HS-5 (cell line): ENCODE data around the gene RADIL.

ENCODE experiments used
- DNase-seq: peaks from one replicate; pipeline ENCODE4 v3.0.0-alpha.2; 2012; ENCODE audit warnings: low read depth

RADIL gene

GRCh38 chr7:4775250-4775847 is 108.2 kb downstream of the RADIL start, which contains the start of gene AP5Z1:
AP5Z1 (plus strand) TSS chr7:4775623; CDS start chr7:4775716, 93 bp downstream.
- DNase-seq, result peak; percentile 87

- DNase-seq, result no peak
These were observed 108.8 kb downstream of the RADIL start for GRCh38 chr7:4774658-4775249.

DNA sequence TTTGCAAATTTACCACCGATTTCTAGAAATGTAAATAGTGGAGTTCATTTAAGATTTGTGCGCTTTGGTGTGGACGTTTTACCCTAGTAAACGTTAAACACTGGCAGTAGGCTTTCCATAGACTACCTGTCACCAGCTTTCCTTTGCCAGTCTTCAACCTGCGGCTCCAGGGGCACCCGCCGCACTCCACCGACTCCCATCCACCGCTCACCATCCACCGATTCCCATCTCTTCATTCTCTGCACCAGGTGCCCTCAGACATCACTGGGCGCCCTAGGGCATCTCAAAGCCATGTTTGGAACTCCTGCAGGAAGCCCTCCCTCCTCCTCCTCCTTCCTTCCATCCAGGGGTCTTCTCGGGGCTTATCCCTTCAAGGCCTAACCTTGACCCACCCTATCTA is 109.5 kb downstream of the RADIL start:
- no peak for DNase-seq

DNA sequence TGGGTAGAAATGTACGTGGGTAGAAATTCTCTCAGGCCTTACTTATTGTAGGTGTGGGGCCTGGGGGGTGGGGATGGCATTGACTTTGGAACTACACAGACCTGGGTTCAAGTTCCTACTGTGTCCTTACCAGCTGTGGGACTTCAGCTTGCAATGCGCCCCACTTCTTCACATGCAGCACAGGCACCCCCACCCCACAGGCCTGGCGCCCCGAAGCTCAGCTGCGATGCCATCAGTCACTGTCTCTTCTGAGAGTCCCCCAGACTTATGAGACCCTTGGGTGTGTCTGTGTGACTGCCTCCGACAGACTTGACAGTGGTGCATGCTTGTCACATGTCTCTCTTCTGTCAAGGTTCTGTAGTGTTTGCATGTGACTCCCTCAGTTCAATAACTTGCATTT is 111.2 kb downstream of the RADIL start:
- DNase-seq, result no peak

DNA sequence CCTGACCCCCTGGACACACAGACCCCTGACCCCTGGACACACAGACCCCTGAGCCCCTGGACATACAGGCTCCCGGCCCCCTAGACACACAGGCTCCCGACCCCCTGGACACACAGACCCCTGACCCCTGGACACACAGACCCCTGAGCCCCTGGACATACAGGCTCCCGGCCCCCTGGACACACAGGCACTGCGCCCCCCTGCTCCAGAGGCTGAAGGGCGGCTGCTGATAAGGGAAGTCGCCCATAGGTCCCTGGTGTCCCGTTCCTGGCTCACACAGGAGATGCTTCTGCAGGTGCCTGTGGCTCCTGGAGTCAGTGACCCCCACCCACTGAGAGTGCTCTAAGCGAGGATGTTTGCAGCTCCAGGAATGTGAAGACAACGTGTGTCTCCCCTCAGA is 111.8 kb downstream of the RADIL start:
- DNase-seq, result no peak

GRCh38 chr7:4770886-4771285 is 112.6 kb downstream of the RADIL start:
- DNase-seq, result no peak

GRCh38 chr7:4769761-4770160 is 113.8 kb downstream of the RADIL start:
- DNase-seq, result no peak

DNA sequence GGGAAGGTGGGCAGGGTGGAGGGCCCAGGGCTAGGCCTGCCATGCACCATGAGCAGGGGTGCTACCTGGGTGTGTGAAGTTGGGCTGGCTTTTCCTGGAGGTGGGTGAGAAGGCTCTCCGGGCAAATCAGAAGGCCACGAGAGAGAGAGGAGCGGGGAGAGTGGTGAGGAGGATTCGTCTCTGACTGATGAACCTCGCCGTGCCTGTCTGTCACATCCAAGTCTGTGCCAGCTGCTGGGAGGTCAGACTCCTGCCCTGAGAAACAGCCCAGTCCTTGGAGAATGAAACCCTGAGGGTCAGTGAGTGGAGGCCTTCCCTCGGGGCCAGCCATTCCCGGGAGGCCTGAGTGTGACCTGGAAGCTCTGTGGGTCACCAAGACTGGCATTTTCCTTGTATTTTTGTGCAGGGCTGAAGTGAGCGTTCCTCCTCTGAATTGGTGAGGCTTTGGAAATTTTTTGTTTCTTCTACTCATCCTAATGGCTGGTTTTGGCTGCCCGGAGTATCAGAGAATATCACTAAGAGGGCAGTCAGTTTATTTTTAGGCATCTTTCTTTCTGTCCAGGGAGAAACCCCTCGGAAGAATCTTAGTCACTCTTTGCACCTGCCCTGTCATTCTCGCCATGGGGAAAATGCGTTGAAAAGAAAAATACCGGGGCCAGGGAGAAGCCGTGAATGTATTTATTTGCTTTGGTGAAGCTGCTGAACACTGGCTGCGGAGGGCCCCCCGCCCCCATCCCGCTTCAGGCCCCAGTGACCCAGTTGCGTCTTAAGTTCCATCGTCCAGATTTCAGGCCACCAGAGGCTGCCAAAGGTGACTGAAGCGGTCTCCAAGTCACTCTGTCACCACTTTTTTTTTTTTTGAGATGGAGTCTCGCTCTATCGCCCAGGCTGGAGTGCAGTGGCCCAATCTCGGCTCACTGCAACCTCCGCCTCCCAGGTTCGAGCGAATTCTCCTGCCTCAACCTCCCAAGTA is 114.6 kb downstream of the RADIL start:
- DNase-seq, result no peak

DNA sequence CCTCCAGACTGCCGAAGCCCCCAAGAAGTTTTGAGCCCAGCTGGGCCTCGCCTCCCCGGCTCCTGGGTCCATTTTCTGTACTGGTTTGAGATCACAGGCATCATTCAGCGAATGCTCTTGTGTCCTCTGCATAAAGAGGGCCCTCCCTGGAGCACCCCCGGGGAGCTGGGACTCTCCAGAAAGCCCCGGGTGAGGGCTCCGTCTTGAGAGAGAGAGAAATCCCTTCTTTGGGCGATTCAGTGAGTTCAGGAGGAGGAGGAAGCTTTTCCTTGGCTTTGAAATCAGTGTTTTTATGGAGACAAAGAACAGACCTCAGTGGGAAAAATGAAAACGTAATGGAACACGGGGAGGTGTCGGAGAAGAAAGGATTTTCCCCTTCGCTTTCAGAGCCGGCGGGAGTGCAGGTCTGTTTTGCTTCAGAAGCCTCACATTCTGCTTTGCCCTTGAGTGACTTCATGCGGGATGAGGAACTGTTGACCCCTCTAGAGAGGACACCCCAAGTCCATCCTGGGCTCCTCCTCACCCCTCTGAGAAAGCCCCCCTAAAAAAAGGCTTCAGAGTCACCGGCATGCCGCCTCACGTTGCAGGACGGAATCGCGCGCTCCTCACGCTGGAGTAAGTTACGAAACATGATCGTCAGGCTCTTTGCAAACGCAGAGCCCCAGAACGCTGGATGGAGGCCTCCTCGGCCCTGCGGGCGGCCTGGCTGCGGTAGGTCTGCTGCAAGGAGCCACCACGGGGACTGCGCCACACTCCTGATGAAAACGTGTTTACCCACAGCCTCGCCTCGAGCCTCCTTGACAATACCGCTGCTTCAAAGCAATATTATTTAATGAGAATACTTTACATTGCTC is 116.6 kb downstream of the RADIL start:
- DNase-seq, result no peak

DNA sequence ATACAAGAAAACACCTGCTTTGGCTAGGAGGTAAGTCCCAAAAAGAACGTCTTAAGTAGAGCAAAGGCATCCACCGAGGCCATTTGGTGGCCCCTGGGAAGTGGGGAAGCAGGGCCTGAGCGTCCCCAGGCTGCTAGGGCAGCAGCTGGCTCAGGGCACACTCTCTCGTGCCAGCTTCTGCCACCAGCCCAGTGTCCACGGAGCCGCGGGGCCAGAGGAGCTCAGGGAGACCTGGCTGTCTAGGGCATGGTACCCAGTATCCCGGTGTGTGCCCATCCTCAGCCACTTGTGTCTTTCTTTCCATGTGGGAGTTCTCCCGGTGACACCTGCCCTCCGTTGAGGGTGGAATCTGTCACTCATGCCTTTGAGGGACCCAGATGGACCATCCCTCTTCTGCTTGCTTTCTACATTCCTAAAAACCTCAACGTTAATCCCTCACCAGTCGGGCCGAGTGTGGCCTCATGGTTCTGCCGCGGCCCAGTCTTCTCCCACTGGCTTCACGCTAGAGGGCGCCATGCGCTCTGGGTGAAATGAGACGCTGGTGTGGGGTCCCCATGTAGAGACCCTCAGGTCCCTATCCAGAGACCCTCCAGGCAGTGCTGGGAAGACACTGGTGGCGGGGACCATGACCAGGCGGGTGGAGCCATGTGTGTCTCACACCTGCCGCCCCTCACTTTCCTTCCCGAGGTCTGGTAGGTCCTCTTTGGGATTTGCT is 117.6 kb downstream of the RADIL start:
- no peak for DNase-seq

DNA sequence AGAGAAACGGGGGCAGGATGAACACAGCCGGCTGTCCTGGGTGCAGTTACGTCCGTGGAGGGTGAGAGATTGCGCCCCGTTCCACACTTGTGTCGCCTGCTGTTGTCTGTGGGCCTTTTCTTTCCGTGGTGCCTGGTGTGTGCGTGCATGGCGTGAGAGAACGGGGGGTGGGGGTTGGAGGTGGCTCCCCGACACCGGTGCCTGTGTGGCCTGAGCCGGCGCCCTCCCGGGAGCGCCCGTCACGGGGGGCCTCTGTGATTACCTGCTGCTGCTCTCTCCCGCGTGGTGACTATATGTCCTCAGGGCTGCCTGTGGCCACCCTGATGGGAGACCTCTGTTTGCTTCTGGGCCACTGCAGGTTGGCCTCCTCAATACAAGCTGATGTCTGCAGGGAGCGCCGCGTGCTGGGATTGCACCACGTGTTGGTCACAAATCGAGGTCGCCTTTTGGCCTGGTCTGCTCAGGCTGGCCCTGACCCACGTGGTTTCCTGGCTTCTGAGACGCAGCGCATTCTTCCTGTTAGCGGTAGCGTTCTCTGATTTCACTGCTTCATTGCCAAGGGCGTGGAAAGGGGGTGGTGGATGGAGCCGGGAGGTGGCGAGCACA is 119.0 kb downstream of the RADIL start:
- no peak for DNase-seq

- no peak for DNase-seq
These were observed 119.7 kb downstream of the RADIL start for GRCh38 chr7:4763794-4764185.

DNA sequence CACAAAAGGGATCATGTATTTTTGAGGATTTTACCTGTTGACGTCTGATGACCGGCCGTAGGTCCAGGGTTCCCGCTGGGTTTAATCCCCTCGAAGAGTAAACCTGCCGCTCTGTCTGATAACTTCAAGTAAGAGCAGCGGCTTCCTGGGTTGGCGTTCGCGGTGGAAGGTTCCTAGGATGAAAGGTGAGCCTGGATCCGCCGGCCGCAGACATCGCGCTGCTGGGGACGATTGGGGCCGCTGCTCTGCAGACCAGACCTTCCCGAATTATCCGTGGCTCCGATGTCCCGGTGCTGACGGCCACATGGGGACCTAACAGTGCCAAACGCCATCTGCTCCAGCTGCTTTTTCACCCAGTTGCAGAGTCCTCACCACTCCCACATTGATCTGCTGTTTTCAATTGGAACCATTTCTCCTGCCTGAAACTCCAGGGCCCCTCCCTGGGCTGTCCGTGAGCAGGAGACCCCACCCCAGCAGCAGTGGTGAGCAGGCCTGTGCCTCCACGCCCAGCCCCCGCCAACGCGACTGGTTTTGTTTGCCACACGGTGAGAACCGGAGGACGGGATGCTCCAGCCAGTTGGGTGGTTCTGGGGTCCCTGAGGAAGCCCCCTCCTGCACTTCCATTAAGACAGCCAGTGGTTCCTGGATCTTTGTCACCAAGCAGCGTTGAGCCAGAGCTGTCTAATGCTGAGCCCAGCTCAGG is 120.3 kb downstream of the RADIL start:
- DNase-seq, result no peak

- no peak for DNase-seq
These were observed 121.1 kb downstream of the RADIL start for GRCh38 chr7:4762121-4763055.

GRCh38 chr7:4760952-4761351 is 122.6 kb downstream of the RADIL start:
- DNase-seq, result no peak

GRCh38 chr7:4759211-4759610 is 124.3 kb downstream of the RADIL start:
- no peak for DNase-seq

DNA sequence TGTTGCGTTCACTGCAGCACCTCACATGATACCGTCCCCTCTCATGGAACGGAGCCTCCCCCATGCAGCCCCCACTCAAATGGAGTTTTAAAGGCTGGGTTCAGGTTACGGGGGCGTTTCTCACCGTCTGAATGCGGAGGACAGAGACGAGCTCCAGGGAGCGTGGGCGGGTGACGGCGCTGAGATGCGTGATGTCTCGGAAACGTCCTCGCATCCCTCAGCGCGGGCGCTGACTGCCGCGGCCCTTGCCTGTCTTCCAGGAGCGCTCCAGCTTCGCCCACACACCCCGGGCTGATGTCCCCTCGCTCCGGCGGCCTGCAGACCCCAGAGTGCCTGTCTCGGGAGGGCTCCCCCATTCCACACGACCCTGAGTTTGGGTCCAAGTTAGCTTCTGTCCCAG is 124.7 kb downstream of the RADIL start:
- DNase-seq, result no peak

- DNase-seq, result no peak
These were observed 125.4 kb downstream of the RADIL start for GRCh38 chr7:4758111-4758510.

DNA sequence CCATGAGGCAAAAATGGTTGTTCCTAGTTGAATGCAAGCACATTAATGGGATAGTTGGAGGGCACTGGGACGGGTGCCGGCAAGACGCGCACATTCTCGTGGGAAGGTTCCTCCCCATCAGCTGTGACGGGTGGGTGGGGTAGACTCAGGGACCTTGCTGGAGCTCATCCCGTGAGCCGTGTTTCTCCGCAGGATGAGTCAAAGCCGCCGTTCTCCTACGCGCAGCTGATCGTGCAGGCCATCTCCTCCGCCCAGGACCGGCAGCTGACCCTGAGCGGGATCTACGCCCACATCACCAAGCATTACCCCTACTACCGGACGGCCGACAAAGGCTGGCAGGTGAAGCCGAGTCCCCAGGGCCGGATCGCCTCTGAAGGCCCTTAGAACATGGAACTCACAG is 128.5 kb downstream of the RADIL start:
- no peak for DNase-seq
